ENCODE data around the gene GON4L.

- TF ChIP-seq CTCF (IDR thresholded peaks at IDR 0.05) (no peak), POLR2A (IDR thresholded peaks at IDR 0.05) (no peak)
These were observed 6.7 kb downstream of the GON4L start for GRCh38 chr1:155850345-155850744.
